Measurements from ENCODE around the gene ADGRB3.
"Not testable (repeated sequence)": the region's sequence is repeated elsewhere in the genome, so short reads cannot be mapped to it uniquely, and the experiment has no call there.

The ADGRB3 gene

DNA sequence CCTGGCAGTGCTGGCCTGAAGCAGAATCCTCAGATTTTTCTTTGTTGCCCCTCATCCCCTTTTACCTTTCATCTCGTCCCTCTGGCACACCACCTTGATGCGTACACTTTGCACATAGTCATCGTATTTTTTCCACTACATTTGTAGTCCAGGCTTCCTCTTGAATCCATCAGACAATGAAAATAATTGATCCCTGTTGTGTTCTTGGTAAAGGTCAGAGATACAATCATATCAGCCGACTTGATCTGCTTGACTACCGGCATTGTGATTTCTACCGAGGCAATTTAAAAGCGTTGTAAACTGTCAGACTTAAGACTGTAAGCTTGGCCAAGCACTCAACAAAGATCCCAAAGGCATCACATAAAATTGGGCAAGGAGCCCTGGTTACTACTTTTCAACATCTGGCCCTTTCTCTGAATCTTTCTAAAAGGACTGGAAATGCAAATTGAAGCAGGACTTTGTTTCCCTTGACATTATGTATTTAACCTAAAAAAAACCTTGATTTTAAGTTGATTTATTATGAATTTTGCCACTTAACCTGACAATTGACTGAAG is 649.2 kb downstream of the ADGRB3 start:
- FAIRE-seq: no peak

DNA sequence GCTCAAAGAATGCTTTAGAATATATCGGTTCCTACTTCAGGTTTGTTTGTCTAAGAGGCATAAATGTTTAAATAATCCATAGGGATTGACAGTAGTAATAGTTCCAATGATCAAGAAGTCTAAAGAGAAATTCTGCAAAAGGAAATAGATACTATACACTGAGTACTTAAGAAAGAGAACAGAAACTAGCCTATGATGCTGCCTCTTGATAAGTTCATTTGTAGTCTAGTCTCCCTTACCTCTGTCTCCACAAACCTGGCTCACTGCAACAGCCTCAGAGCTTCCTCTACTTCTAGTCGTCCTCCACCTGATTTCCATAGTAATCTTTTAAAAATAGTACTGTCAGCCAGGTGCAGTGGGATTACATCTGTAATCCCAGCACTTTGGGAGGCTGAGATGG is 650.0 kb downstream of the ADGRB3 start:
- no peak for FAIRE-seq

DNA sequence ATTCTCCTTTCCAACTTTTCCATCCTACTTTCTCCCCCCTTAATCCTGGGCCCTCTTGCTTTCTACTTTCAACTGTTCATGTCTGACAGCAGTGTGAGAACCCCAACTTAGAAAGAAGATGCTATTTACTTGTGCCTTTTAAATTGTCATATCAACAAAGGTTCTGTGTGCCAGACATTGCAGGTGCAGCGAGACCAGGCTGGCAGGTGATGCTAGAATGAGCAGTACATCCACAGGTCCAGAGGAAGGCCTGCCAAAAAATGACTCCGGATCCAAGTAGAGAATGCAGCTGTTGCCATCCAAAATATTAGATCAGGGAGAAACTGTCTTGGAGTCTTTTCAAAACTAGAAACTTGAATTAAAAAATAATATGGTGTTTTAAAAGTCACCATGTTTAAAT is 651.2 kb downstream of the ADGRB3 start:
- no peak for FAIRE-seq

DNA sequence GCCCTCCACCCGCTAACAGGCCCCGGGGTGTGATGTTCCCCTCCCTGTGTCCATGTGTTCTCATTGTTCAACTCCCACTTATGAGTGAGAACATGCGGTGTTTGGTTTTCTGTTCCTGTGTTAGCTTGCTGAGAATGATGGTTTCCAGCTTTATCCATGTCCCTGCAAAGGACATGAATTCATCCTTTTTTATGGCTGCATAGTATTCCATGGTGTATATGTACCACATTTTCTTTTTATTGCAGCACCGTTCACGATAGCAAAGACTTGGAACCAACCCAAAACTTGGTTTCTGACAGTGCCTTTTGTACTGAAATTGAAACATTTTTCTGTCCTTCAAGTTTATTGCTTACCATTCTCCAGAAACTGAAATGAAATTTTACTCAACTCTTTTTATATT is 653.1 kb downstream of the ADGRB3 start:
- not testable (repeated sequence) for FAIRE-seq

DNA sequence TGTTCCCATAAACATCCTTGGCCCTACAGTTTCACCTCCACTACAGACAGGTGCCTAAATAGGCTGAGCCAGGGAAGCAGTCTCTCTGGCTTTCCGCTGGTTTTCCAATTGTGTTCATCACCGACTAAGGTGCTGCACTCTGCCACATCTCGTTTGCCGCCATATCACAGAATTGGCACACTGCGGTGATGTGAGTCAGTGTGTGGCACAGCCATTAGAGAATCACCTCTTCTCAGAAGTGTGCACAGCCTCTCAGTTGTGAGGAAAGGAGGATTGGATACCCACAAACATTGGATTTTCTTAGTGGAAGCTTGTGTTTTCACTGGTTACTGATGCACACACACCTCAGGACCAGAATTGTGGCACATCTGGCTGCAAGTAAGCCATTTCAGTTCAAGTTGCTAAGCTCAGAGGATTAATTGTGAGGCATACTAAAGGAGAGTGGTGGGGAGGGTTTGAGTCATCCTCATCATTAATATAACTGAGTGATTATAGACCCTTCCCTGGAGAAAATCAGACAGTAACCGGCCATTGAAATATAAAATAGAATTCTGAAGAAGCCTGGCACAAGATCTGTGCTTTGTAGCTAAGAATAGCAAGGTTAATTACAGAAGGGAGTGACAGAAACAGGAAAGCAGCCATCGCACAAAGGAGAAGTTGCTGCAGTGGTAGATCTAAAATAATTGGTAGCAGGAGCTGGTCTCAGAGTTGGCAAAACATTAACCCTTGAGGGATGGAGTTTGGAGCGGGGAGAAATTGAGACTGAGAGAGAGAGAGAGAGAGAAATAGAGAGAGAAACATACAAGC is 654.8 kb downstream of the ADGRB3 start:
- no peak for FAIRE-seq

DNA sequence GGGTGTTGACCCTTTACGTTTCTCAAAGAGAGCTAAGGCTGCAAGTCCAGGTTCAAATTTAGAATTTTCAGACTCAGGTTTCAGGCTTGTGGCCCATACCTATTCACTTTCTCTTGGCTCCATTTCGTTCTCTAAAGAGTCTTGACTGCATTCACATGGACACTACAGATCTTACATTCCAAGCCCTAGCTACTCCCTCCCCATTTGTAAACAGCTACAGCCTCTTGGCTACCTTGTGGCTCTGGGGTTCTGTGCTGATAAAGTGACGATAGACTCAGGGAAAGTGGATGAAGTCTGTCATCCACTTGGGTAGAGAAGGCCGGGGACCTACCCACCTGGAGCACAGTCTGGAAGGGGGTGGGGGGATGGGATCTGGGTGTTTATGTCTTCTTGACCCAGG is 658.4 kb downstream of the ADGRB3 start:
- no peak for FAIRE-seq

DNA sequence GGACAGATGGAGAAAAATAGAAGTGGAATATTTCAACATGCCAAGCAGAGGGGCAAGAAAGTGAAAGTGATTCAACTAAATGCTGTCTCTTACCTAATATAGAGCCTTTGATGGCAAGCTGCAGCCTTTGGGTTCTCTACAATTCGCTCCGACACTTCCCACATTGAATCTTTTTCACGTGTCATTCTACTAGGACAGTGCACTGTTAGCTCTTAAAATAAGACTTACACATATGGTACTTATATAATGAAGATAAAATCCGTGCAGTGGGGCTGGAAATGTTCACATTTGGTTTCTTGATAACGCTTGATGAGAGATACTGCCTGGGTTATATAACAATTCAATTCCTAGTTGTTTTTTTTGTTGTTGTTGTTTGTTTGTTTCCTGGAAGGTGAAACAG is 659.3 kb downstream of the ADGRB3 start:
- FAIRE-seq: no peak

DNA sequence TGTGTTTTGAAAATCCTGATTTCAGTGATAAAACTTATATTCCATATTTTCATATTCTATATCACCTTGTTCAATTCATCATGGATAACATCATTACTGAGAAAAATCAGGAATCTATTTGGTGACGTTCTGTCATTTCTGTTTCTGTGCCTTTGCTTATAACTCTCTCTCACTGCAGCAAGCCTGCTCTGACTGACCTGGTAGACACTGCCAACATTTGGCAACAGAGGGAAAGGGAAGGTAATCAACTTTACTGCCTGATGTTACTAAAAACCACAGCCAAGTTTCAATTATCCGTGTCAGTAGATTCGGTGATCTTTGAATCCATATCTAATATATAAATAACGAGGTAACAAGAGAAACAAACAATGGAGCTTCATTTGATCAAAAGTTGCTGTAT is 659.8 kb downstream of the ADGRB3 start:
- no peak for FAIRE-seq

DNA sequence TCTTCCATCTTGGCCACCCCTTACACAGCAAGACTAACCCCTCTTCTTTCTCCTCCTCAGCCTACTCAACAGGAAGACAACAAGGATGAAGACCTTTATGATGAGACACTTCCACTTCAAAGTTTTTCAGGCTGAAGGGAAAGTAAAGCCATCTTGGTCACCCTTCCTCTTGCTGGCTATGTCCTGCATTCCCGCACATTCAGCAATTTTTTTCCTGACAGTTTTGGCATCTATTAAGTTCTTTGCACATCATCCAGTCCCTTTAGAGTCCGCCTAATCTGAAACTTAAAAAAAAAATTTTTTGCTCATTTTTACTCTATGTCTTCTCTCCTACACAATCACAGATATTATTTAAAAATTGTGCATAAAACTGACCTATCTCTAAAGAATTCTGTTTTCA is 668.3 kb downstream of the ADGRB3 start:
- no peak for FAIRE-seq

DNA sequence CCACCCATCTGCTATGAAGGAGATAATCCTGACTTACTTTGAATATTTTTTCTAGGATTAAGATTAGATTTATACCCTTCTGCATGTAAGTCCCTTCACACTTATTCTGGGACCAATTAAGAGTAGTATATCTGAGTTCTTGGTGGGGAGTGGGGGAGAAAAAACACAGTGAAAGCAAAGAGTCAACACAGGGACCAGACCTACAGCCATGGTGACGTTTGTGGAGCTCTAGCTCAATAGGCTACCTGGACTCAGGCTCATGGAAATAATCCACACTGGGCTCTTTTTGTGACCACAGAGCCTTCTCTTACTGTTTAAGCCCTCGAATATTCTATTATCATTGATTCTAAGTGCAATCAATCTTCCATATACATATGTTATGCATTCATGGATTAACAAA is 670.4 kb downstream of the ADGRB3 start:
- FAIRE-seq: no peak

DNA sequence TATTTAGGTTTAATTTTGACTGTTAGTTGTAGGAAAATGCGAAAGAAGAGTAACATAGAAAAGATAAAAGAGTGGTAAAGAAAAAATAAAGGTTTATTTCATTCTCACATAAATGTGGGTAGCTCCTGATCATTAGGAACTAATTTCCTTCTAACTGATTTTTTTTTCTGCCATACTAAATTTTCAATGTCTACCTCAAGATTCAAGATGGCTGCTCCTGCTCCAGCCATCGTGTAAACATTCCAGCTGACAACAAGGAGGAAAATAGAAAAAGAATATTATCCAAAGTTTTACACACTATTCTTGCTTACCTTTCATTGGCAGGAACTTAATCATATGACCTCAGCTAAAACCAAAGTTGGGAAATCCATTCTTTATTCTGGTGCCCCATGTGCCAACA is 673.5 kb downstream of the ADGRB3 start:
- FAIRE-seq: no peak

DNA sequence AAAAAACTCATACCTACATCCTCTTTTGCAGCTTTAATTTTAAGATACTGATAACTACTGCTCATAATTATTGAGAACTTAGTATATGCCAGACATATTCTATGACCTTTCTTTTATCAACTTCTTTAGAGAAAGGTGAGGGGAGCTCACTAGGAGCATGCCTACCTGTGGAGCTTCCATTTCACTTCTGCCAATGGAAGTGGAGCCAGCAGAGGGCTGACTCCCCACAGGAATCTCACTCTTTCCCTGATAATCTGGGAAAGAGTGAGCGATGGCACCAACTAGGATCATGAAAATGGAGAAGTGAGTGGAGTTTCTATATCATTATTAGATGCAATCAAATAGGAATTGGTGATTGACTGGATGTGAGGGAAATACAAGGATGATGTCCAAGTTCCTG is 676.8 kb downstream of the ADGRB3 start:
- FAIRE-seq: no peak

DNA sequence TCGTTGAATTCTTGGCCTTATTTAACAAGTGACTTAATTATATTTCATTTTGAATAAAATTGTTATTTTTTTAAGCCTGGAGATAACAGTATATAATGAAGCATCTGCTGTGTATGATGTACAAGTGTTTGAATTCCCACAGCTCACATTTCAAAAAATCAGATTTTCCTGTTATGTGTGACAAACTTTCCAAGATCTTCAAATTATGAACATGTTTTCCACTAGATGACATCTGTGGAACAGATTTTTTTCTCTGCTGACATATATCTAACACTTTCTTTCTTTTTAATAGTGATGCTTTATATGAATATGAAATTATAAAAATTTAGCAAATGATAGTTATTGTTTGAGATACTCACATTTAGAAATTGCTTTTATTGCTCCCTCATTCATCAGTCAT is 678.9 kb downstream of the ADGRB3 start:
- no peak for FAIRE-seq

DNA sequence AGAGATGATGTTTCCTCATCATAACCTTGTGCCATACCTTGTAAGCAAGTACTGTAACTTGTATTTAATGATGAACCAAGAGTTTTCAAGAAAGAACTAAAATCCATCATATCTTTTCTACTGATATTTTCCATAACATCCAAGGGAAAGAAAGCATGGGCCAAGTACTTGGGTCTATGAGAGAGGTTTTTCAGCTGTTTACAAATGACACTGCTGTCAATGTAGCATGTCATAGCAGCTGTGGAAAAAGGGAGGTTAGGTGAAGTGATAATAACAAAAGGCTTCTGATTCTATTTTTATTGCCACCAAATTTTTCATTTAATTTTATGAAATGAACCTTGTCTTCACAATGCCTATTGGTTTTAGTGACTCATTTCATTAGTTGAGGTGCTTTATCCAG is 679.4 kb downstream of the ADGRB3 start:
- FAIRE-seq: no peak

DNA sequence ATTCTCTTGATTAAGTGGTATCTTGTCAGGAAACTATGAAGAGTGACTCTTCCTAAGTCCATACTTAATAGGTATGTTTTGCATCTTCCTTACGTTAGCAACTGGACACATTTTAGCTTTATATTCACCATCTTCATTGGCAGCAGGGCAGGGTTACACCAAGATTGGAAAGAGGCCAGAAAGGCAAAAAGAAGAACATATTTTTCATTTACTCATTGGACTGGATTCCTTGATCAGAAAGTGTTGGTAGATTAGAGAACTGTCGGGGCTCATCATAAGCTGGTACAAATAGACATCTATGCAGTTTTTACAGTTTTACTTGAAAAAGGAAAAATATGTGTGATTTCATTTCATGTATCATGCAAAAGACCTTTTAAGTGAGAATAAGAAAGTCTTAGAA is 696.8 kb downstream of the ADGRB3 start:
- FAIRE-seq: no peak

DNA sequence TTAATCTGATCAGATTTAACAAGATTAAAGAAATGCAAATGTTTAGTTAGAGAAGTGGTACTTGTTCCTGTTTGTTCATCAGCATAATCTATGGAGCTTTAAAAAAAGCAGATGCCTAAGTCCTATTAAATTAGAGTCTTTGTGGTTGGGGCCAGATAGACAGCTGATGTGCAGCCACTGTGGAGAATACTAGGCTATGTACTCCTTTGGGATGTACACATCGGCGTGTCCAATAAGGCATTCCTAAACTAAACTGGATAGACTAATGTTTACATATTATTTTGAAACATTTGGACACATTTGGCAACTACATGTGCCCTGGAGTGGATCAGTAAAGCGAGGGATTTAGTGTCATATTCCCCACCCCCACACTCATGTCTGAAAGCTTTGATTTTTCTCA is 702.2 kb downstream of the ADGRB3 start:
- FAIRE-seq: no peak

DNA sequence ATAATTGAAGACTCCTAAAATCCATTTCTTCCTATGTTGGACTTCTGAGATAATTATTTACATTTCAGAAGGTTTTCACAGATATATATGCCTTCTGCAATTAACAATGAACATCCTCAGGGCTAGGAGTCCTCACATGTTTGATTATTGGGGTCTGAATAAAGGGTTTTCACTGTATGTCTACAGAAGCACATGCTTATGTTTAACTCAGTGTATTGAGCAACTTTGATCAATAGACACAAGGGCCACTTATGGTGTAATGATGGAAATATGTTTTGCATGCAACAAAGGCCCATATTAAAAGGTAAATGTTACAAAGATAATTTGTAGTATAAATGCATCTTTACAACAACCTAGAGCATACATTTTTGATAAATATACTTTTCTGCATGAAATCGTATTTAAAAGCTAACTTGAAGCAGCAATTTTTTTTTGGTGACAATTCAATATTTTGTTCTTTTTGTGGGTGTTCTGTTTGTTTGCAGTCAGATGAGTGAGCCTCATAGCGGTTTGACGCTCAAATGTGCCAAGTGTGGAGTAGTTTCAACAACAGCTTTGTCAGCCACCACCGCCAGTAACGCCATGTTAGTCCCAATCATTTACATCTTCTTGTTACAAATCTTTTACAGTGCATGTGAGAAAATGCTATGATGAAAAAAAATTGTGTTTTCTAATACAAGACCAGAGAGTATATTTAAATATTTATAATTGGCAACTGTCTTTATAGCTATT is 703.5 kb downstream of the ADGRB3 start:
- no peak for FAIRE-seq

DNA sequence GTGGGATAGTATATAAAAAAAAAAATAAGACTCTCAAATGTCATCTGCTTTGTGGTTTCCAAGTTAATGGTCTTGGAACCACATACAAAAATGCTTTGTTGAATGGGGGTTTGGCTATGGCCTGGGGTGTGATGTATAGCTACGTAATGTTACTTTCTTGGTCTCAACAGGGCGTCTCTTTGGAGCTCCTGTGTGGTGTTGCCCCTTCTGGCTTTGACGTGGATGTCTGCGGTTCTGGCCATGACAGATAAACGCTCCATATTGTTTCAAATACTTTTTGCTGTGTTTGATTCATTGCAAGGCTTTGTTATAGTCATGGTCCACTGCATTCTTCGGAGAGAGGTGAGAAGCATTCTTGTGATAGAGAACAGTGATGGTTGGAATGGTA is 704.1 kb downstream of the ADGRB3 start:
- FAIRE-seq: no peak

DNA sequence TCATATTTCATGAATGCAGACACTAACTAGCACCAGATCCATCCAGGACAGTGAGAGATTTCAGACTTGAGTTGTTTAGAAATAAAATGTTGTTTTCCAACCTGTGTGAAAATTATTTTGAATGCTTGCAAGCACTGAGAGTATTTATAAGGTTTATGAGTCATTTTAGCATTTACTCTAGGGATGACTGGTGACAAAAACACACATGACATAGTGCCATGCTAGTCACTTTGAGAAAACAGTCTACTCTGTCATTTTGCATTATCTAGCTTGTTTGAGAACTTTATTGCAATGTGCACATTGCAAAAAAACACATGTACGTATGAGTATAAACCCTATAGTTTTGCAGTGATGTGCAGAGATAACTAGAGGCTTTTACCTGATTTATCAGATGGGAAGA is 705.1 kb downstream of the ADGRB3 start:
- FAIRE-seq: no peak

DNA sequence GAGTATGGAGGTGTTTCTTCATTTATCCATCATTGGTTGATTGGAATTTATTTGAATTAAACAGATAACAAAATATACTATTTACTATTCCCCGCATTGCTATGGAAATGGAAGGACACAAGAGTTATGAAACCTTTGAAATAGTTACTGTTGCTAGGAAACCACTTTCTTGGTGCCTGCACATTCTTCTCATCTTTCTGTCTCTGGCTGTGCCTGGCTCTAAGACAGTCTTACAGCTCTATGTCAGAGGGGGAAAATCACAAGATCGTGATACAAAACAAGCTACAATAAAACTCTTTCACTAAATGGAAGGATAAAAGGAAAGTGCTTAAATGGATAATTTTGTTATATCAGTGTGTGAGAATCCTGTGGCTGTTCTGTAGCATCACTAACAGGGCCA is 708.8 kb downstream of the ADGRB3 start:
- FAIRE-seq: no peak

DNA sequence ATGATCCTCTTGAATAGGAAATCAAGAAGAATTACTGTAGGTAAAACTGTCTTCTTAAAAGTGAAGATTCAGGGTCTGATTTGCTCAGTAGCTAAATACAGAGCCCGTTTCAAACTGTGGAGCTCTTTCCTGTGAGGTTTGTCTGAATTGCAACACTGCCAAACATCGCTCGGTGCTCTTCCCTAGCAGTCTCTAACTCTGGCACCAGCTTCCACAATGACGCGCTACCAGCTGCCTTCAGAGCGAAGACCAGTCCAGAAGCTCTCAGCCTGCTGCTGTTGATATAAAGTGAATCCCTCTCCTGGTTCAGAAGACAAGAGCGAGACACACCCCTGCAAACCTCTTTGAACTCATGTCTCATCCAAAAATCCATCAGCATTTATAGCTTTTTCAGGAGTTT is 714.7 kb downstream of the ADGRB3 start:
- FAIRE-seq: no peak

DNA sequence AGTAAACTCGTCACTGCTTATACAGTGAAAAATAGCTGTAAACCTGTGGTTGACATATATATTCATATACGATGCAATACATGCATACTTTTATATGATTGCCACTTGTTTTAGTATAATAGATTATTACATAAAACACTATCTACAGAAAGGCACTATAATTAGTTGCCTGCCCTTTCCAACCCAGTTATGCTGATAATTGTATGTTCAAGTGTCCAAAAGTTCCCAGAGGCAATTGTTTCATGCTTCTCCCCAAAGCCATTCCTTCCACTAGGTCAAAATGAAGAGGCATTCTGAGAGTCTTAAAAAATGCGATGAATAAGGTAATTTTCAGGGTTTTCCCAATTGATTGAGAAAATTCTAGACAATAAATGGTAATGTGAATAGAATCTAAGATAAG is 727.1 kb downstream of the ADGRB3 start:
- FAIRE-seq: no peak

DNA sequence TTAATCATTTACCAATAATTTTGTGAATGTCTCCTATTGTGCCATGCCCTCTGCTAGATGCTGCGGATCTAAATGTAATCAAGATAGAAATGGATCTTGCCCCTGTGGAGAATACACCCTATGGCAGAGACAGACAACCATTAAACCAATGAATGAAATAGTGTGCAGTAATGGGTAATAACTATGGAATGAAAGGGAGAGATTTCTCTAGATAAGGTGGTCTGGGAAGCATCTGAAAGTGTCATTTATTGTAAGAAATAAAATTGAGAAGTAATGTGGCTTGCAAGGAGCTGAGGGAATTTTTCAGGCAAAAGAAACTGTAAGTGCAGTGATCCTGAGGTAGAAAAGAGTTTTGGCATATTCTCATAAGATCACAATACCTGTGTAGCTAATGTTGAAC is 731.7 kb downstream of the ADGRB3 start:
- FAIRE-seq: no peak

DNA sequence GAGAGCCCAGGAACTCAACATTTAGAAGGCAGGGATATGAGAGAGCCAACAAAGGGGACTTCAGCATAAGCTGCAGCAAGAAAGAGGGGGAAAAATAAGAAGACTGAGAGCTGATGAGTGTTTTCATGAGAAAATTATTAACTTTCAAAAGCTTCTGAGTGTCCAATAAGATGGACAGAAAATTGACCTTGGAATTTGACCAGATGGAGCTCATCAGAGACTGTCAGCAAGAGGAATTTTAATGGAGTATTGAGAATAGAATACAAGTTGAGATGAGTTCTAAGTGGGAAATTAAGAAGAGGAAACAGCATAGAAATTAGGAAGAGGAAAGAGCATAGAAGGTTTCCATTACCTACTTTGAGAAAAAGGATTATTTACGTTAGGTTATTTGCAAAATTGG is 733.5 kb downstream of the ADGRB3 start:
- FAIRE-seq: no peak
